Upper lobe of left lung (tissue), 4 donors: ENCODE data around the gene AIFM3.

Source experiments
- CTCF ChIP-seq, 6 experiments: fragments of 450-650 bp in 4 of 6; fragments of 200-600 bp in 2 of 6; sonication (generic) in 2 of 6; IDR thresholded peaks; one replicate each; pipeline ENCODE4 v1.5.1; 2016 to 2019; ENCODE audit warnings: antibody characterized with exemption in 6 of 6
- POLR2A ChIP-seq, 4 donors: fragments of 450-650 bp; IDR thresholded peaks; one replicate each; pipeline ENCODE4 v1.5.1; 2016 to 2017; ENCODE audit warnings: antibody characterized with exemption in 4 of 4, mild to moderate bottlenecking in 2 of 4

- no peak for TF ChIP-seq CTCF (IDR thresholded peaks at IDR 0.05)
- no peak for TF ChIP-seq POLR2A (IDR thresholded peaks at IDR 0.05)
Observed at GRCh38 chr22:21026783-21027692, 60.0 kb downstream of the AIFM3 start.
